ENCODE measurements around the gene WDR6.

- no peak for TF ChIP-seq TCF4 (CRISPR knock-in tag; IDR thresholded peaks at IDR 0.05; ENCODE audit: borderline replicate concordance)
- no peak for TF ChIP-seq ZFP3 (CRISPR knock-in tag; IDR thresholded peaks at IDR 0.05)
Observed at GRCh38 chr3:48962939-48963338, 44.3 kb upstream of the WDR6 start.

All from SK-N-SH treated with all-trans-retinoic acid at 6 μM for 48 hours (cell line).